T-helper 1 cell (primary cell): ENCODE data around the gene SLC45A3.
"Not testable (repeated sequence)": the region's sequence is repeated elsewhere in the genome, so short reads cannot be mapped to it uniquely, and the experiment has no call there.

Source experiments
- DNase-seq, 5 donors: peaks; one replicate each; pipeline ENCODE4 v3.0.0-alpha.2; 2012 to 2020

Gene SLC45A3

DNA sequence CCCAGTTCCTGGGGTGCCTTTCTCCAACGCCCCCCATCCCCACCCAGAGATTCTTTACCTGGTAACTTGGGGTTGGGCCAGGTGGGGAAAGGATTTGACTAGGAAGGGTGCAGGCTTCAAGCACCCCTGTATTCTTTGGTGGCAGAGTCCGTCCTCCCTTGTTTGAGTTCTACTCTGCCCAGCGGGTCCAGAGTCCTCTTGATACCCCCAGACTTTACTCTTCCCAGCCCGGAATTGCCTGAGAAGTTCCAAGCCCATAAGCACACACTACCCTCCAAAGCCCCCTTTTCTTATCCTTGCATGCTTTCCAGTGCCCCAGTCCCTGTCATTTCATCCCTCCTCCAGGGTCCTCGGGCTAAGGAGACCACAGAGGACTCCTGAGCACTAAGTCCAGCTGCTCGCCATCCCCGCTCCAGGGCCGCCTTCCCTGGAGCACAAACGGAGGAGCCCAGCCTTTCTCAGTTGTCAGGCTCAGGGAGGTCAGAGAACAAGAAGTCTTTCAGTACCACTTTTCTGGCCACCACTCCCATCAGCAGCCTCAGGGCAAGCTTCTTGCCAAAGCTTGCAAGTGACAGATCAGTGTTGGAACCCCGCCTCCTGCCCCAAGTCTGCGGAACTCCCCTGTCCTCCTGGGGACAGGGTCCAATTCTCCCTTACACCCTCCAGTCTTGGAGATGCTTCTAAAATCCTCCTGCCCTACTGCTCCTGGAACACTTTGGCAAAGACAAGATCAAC is 12.2 kb downstream of the SLC45A3 start:
- DNase-seq, result no peak

DNA sequence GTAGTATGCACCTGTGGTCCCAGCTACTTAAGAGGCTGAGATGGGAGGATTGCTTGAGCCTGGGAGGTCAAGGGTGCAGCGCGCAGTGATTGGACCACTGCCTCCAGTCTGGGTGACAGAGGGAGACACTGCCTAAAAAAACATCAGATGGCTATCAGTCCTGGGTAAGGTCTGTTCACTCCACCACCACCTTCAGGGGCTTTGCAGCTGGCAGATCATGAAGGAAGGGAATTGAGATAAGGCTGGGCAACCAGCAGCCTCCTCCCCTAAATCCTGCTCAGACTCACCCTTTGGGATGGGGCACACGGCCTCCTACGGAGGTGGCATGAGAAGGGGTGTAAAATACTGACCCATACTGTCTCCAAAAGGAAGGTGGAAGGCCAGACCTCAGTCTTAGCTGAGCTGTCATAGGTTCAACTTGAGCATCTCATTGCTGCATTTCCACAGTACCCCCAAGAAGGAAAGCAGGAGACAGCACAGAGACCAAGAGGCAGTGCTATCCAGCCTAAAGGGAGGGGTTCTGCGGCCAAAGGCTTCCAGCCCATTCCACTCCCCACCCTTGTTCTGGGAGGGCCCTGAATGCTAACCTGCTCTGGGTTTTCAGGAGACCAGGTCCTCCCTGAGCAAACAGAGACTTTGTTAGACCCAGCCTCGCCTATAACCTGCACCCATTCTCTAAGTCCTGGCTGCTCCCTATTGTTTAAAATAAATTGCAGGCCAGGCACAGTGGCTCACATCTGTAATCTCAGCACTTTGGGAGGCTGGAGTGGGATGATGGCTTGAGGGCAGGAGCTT is 13.7 kb downstream of the SLC45A3 start:
- DNase-seq, result no peak

DNA sequence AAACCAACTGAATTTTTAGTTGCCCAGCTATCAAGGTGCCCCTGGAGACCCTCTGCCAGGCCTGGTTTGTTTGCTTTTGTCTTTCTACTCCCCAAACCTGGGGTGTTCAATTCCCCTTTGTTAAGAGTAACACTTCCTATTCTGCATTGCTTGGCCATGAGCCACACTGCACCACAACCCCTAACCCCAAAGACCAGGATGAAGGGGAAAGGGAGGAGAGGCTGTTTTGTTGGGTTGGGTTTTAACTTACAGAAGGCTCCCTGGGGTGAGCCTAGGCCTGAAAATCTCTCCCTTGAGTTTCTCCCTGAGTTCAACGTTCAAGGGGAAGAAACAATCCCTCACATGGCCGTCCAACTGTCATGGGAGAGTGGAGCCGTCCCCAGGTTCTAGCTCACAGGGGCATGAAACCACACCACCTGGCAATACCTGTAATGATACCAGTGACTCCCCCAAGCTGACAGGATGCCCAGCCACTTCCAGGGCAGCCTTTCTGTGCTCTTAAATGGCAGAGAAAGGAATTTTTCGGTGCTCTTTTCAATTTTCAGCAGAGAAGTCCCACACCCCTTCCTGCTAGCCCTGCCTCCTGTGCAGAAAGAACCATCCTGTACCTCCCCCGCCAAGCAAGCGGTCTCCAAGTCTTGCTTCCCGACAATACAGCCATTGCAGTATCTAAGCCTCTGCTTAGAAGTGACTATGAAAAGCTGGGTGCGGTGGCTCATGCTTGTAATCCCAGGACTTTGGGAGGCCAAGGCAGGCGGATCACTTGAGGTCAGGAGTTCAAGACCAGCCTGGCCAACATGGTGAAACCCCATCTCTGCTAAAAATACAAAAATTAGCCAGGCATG is 14.9 kb downstream of the SLC45A3 start:
- DNase-seq, result no peak

DNA sequence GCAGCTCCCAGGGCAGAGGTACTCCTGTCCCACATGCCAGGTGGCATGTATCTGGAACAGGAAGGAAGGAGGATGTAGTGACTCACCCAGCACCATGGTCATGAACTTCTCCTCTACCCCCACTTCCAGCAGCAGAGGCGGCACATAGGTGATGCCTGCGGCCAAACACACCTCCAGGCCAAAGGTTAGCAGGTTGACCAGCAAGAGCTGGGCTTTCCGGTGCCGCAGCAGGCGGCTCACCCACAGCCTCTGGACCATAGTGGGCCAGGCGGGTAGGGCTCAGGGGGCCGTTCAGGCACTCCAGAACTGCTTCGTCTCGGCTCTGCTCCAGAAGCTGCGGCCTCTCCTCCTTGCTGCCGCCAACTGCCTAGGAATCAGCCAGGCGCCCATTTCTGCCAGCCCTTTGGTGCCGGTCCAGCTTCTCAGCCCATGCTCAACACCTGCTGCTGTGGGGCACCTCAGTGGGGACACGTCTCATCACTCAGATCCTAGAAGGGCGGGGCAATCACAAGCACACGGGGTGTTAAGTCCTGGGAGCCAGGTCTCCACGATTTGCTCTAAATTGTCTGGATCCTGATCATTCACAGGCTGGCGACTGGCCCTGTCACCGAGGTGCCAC is 15.8 kb downstream of the SLC45A3 start:
- DNase-seq, result no peak

DNA sequence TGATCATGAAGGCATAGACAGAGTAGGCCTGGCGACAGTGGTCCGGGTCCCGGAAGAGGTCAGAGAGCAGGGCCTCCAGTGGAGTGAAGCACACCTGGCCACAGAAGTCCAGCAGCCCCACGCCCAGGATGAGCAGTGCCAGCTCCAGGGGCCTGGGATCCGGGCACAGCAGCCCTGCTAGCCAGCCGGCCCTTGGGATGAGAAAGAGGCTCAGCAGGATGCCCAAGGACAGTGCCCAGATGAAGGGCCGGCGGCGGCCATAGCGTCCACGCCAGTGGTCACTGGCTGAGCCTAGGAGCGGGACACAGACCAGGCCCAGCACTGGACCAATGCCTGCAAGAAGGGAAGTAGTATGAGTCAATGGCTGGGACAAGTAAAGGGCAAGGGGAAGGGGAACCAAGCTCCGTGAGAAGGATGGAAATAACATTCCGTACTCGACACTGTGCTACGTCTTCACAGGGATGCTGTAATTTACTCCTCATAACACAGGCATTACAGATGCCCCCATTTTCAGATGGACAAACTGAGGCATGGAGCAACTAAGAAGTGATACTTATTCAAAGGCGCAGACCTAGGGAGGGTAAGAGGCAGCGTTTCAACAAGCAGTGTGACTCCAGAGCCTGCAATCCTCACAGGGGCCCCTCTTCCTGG is 16.9 kb downstream of the SLC45A3 start:
- DNase-seq, result no peak

DNA sequence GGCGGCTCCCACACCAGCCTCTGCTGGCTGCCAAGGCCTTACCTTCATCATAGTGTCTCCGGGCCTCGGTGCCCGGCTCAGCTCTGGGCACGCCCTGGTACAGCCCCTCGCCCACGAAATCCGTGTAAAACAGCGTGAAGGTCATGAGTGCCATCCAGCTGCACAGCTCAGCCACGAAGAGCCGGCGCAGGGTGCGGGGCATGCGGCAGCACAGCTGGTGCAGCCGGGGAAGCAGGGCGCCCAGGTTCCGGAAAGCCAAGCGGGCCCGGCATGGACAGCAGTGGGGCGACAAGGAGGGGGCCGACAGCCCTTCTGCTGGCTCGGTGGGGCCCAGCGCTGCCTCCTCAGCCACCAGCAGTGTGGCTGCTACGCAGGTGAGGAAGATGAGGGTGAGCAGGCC is 17.5 kb downstream of the SLC45A3 start:
- no peak for DNase-seq

DNA sequence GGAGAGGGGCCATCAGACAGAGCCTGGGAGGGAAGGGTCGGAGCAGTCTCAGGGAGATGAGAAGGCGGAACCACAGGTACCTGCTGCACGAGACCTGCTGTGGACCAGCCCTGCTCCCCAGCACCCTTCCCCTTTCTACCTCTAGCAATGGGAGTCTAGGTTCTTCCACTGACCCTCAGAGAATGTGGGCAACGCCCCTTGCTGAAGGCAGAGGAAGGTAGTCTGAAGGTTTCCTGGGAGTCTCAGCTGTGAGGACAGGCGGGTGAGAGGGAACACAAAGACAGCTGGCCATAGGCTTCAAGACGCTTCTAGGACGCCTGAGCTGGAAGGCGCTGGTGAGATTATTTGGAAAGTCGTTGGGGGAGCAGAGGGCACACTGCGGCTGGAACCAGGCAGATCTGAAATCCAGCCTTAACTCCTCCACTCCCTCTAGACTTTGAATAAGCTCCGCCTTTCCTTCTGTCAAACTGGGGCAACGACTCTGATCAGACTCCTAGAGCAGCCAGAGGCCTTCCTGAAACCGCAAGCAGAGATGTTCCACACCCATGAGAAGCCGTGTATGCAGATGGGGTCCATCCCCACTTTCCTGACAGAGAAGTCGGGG is 18.1 kb downstream of the SLC45A3 start:
- no peak for DNase-seq

DNA sequence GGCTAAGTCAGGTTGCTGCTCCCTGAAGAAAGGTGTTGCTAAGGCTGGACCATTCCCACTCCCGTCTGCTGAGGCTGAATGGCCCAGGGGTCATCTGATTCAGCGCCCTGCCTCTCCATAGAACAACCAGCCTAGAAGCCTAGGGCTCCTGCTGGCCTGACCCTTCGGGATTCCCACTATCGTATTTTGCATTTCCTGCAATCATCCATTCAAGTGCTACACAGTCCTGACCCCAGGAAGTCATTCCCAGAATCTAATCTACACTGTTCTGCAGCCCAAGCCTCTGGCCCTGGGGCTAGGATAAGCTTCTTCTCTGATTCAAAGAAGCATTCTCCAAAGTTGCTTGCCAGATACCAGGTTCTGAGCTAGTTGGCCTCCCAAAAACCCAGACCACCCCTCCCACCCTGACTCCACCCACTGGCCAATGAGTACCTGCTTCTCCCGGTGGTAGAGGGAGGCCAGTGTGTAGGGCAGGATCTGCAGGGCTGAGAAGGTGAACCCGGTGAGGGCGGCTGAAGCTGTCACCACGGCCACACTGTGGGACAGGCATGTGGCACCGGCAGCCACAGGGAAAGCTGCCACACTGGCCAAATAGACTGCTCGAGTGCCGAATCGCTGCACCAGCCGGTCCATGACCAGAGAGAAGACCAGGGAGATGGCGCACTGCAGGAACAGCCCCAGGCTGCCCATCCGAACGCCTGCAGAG is 18.7 kb downstream of the SLC45A3 start:
- DNase-seq, result no peak

DNA sequence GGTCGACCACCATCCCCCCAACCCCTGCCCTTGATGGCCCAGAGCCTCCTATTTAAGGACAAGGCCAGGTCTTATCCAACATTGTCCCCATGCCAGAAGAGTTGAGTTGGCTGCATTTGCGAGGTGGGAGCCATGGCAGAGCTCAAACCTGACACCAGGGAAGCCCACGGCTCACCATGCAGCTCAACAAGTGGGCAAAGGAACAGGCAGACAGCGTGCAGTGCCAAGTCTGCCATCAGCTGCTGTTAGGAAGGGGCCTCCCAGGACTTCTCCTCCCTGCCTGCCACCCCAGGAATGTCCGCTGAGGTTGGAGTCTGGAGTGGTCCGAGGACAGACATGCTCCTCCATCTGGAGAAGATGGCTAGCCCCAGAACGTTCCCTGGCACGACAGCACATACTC is 19.9 kb downstream of the SLC45A3 start:
- DNase-seq, result no peak

DNA sequence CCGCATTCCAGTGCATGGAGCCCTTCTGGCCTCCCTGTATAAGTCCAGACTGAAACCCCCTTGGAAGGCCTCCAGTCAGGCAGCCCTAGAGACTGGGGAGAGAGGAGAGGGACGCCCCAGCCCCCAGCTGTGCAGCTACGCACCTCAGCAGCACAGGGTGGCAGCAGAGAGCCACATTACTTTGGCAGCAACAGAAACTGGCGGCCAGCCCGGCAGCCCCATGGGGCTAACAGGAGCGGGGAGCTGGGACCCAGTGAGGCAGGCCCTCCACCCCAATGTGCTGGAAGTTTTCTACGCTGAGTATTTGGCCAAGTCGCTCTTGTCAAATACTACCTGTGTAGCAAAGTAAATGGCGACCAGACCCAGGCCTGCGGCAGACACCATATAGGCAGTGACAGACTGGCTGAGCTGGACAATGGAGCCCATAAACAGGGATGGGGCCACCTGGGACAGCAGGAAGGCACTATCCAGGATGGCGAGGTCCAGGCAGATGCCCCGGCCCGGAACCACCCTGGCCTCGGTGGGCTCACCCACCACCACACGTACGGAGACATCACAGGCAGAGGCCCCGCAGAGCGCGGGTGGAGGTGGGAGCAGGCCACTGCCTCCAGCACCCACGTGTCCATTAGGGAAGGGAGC is 21.2 kb downstream of the SLC45A3 start:
- DNase-seq, result peak; percentile 30 to 65 (median 56)

DNA sequence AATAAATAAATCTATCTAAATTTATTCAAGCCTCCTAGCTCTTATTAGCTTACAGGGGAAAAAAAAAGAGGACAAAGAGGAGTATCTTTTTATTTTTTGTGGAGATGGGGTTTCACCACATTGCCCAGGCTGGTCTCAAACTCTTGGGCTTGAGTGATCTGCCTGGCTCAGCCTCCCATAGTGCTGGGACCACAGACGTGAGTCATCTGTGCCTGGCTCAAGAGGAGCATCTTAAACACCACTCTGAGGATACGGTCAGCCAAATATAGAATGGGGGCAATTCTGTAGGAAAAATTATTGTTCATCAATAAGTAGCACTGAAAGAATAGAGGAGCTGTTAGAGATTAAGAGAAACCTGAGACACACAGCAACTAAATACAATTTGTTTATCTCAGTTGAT is 24.1 kb downstream of the SLC45A3 start:
- no peak for DNase-seq

DNA sequence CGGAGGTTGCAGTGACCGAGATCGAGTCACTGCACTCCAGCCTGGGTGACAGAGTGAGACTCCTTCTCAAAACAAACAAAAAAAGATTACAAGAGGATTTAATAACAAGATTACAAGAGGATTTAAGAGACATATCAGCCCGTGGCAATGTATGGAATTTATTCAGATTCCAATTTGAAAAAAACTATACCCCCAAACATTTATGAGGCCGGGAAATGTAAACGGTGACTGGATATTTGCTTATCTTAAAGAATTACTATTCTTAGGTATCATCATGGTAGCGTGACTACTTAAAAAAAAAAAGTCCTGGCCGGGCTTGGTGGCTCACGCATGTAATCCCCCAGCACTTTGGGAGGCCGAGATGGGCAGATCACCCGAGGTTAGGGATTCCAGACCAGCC is 27.3 kb downstream of the SLC45A3 start:
- no peak for DNase-seq

DNA sequence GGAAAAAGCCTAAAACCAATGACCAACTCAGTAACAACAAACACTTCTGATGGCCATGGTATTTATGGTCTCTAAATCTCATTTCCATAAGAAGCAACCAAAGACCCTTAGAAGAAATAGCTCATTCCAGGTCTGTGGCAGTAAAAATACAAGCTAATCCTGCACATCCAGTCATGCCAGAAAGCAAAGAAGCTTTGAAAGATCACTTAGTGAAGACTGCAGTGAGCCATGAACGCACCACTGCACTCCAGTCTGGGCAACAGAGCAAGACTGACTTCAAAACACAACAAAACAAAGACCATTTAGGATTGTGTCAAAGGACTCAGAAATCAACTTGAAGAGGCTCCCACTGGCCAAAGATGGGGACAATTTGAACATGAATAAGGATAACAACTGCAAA is 30.1 kb downstream of the SLC45A3 start:
- DNase-seq, result no peak

DNA sequence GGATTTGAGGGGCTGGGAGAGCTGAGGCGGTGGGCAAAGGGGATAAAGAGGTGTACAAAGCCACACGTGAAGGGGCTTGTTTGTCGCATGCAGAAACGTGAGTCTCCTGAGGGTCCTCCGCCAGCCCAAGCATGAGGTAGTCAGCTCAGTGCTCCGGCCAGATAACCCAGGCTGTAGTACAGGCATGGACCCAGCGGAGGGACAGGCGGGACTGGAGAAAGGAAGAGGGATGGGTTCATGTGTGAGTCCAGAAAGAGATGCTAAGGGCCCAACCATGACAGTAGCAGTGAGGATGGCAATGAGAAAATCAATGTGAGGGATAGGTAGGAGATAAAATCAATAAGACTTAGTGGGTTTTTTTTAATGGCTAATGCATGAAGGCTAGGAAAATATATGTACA is 34.8 kb downstream of the SLC45A3 start:
- DNase-seq, result no peak

DNA sequence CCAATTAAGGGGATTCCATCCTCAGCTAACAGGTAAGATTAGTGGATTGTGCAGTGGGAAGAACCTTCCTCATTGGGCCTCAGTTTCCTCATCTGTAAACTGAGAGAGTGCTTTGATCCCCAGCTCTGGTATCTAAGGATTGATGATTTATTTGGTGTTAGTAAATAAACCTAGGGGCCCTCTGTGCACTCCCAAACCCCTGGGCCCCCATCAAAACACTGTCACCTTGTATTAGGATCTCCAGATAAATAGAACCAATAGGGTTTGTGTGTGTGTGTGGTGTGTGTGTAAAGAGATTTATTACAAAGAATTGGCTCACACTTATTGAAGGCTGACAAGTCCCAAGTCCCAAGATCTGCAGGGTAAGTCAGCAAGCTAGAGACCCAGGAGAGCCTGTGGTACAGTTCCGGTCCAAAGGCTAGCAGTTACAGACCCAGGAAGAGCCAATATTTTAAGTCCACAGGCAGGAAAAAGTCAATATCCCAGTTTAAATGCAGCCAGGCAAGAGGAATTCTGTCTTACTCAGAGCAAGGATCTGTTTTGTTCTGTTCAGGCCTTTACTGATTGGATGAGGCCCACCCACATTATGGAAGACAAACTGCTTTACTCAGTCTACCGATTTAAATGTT is 37.5 kb downstream of the SLC45A3 start:
- no peak for DNase-seq

DNA sequence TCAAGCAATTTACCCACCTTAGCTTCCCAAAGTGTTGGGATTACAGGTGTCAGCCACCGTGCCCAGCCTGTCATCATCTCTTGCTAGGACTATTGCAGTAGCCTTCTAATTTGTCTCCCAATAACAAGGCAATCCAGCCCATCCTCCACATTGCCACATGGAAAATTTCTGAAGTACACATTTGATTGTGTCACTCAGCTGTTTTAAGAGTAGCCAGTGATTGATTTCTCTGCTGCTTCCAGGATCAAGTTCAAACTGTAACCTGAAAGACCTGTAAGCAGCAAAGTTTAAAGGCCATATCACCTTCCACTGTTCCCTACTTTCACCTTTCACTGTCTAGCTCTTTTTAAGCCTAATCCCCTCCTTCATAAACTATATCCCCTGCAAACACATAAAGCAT is 40.7 kb downstream of the SLC45A3 start:
- DNase-seq, result no peak

DNA sequence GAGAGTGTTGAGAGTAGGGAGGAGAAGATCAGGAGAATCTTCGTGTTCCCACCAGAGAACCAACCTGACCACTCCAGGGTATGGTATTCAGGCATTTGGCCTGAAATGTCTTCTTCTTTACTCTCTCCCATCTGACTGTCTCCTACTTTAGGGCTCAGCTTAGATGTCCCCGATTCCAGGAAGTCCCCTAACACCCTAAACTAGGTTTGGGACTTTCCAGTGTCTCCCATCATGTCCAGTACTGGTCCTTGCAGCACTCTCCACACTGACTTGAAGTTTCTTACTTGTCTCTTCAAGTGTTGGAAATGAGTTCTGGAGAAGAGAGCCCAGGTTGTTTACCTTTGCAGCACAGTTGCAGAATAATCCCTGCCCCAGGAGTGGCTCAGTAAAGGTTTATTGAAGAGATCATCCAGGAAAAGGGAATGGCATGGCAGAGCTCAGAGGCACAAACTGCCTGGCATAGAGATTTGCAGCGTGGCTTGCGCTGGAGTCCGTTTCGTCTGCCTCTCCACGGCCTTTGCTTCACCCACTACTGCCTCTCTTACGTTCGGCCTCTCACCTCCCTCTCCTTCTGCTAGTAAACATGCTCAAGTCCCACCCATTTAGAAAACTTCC is 42.3 kb downstream of the SLC45A3 start:
- no peak for DNase-seq

DNA sequence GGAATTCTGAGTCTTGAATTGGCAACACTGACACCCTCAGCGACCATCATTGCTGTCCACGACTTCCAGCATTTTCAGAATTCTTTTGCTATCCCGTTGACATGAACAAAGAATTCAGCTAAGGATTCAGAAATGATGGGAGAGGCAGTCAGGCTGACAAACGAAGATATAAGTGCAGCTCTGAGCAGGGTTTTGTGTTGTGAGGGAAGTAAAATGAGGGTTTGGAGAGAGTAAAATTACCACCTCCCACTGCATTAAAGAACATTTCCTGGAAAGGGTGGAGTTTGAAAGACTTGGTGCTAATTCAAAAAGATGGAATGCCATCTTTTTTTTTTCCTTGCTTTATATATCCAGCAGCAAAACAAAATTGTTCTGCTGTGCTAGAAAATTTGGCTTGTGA is 43.6 kb downstream of the SLC45A3 start:
- DNase-seq, result no peak

DNA sequence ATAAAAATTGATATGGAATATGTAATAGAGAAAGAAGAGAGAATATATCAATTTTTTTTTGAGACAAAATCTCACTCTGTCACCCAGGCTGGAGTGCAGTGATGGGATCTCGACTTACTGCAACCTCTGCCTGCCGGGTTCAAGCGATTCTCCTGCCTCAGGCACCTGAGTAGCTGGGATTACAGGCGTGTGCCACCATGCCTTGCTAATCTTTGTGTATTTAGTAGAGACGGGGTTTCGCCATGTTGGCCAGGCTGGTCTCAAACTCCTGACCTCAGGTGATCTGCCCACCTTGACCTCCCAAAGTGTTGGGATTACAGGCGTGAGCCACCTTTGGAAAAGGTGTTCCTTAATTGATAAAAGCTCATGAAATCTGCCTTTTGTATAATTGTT is 44.2 kb downstream of the SLC45A3 start:
- DNase-seq, result not testable (repeated sequence)

DNA sequence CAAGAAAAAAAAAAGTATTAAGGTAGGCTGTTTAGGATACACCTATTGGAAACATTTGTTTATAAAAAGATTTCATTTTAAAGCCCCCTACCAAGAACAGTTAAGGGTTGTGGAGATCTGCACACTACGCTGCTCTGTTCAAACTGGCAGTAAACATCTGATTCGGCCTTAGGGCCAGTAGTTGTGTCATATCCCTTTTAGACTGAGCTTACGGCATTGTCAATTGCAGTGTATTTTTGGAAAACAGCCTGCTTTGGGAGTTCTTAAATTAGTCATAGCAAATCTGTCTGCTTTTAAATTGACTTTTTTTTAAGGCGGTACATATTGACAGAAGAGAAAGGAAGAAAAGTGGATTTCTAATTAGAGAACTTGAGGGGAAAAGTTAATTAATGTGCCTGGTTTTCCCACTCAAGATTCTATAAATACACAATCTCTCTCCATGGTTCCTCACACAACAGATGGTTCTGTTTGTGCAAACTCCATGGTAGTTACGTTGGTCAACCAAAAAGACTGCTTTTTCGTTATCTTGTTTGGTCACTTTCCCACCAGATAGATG is 46.8 kb downstream of the SLC45A3 start:
- no peak for DNase-seq
